Measurements from ENCODE around the gene NMUR1. TPM values are rescaled to one million over a fixed set of nuclear protein-coding genes. Genes with fewer than 3 reads are reported as not detected.
A peak's percentile ranks its signal among the peaks of the same experiment; 100 is the strongest.

Gene NMUR1
- total RNA-seq, 1 donor from 2014 or later: not detected

DNA sequence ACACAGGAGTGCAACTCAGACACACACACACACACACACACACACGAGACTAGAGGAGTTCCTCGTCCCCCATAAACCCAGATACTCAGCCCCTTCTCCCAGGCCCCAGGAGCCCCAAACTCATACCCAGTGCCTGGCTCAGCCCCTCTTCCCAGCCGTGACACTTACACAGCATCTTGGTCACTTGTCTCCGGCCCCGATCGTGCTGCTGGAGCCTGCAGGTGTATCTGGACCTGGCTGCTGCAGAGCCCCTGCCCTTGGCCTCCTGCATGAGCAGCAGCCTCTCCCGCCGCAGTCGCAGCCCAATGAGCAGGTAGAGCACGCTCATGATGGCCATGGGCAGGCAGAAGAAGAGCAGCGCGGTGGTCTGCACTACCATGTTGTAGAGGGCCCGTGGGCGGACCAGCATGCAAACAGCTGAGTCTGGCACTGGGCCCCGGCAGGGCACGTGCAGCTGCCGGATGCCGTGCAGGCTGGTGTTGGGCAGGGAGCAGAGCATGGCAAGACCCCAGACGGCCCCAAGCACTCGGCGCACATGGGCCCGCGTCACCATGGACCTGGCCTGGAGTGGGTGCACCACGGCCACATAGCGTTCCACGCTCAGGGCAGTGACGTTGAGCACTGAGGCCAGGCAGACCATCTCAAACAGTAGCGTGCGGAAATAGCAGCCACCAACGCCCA, 2.1 kb downstream of the NMUR1 start:
- no peak for DNase-seq (ENCODE audit: extremely low read depth, low read depth, low spot score)

DNA sequence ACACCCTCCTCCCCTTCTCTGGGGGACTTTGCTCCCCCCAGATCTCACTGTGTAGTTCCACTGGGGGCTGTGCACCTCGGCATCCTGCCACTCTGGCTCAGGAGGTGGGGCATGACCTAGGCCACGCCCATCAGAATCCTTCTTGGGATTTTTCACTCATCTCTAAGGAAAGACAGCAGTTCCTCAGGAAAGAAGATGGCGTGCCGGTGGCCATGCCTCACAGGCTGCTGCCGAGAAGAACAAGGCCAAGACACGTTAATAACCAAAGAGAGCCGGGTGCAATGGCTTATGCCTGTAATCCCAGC, 3.2 kb downstream of the NMUR1 start:
- no peak for DNase-seq (ENCODE audit: extremely low read depth, low read depth, low spot score)

DNA sequence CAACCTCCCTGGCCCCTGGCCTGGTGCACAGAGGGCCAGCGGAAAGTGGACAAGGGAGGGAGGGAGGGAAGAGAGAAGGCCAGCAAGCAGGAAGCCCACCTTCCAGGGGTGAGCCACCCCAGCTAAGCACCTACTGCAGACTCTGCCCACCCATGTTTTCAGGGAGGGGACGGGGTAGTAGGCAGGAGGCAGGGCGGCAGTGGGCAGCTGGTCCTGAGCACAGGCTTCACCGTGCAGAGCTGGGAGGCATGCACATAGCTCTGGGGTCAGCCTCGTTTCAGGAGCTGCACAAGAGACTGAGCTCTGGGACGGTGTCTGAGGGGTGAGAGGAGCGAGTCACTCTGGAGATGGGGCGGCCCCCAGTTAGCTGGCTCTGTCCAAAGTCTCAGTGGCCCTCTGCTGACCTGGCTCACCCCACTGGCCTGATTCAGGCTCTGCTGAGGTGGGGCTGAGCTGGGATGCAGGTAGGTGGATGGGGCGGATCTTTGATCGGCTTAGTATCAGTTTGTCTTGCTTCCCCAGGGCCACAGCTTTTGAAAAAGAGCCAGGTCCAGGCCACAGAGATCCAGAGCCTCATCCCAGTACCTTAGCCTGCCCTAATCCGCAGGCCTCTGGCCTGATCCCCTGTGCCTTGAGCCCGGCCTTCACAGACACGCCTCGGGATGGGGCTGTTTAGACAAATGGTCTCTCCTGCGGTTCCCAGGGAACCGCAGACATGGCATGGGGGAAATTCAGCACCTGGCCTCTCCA, 3.7 kb downstream of the NMUR1 start:
- no peak for DNase-seq (ENCODE audit: extremely low read depth, low read depth, low spot score)

DNA sequence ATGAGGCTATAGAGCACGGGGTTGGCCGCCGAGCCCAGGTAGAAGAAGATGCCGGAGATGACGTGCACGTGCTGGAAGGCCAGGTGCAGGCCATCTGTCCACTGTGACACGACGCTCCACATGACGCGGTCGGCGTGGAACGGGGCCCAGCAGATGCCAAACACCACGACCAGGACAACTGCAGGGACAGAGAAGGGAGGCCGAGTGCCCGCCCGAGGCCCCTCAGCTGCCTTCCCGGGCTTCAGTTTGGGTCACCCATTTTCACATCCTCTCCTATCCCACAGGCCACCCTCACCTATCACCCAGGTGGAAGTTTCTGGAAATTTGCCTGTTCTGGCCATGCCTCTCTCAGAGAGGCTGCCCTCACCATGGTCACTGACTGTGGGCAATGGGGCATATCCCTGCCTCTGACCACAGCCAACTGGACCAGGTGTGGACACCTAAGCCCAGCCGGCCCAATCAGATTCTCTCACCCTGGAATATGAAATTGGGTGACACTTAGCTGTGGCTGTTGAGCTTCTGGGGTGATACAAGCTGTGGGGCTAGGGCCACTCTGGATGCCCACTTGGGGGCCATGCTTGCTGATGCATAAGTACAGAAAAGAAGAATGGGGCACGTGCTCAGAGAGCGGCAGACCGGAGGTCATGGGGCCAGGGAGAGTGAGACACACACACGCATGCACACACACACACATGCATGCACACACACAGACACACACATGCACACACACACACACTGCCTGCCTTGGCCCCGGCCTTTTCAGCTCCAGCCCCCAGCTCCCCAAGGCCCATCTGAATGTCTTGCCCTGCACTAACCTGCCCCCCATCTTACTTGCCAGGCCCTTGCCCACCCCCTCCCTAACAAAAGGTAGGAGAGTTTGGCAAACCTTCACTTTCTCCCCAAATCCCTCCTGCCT, 4.7 kb downstream of the NMUR1 start:
- DNase-seq (ENCODE audit: extremely low read depth, low read depth, low spot score): no peak

DNA sequence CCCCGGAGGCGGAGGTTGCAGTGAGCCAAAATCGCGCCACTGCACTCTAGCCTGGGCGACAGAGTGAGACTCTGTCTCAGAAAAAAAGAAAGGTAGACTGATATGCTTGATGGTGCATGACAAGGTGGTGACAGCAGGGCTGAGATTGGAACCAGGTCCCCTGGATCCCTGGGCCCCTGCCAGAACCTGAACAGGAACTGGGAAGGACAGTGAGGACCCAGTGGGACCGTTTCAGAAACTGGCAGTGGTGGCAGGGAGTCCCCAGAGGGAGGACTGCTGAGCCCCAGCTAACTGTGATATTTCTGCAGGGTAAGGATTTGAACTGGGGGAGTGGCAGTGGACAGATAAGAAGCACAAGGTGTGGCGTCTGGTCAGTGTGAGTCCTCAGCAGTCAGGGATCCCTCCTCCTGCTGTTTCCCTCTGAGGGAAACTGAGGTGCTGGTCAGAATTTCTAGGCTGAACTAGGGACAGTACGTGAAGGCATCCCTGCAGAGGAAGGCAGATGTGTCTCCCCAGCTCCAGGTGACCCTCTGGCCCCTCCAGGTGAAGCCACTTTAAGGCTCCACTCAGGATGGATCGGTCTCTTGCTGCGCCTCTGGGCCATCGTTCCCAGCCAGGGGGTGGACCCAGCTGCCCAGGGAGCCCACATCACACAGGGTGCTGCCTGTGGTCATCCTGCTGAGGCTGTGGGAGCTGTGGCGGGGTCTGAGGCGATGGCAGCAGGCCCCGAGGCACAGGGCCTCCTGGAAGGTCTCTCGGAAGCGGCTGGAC, 5.6 kb downstream of the NMUR1 start:
- DNase-seq (ENCODE audit: extremely low read depth, low read depth, low spot score): no peak

DNA sequence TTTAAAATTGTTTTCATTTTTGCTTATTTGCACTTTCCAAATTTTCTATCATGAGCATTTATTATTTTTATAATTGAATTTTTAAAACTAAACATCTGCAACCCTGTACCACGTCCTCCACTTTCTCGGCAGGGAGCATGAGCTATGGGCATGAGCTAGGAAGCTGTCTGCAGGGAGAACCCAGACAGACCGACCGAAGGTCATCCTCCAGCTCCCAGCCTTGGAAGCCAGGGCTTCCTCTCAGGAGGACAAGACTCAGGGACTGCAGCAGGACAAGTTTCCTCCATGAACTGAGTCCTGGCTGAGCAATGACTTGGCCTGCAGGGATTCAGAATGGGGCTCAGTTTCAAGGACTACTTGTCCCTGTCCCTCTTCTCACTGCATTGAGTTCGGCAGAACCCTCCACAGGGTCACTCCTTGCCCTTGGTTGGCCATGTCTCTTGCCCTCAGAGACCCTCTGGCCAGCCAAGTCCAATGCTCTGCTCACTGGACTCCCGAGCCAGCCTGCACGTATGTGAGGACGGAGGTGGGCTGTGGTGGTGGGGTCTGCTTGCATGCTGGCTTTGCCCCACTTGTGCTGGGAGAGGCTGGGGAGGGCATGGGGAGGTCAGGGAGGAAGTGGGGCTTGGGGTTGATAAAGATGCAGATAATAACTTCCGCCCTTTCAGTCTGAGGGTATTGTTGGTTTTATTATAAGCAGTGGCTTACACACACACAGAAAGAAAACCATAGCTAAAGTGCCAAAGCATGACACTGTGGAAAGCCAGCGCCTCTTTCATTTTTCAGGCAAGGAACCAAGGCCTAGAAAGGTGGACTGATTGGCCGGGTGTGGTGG, 6.6 kb downstream of the NMUR1 start:
- no peak for DNase-seq (ENCODE audit: extremely low read depth, low read depth, low spot score)

DNA sequence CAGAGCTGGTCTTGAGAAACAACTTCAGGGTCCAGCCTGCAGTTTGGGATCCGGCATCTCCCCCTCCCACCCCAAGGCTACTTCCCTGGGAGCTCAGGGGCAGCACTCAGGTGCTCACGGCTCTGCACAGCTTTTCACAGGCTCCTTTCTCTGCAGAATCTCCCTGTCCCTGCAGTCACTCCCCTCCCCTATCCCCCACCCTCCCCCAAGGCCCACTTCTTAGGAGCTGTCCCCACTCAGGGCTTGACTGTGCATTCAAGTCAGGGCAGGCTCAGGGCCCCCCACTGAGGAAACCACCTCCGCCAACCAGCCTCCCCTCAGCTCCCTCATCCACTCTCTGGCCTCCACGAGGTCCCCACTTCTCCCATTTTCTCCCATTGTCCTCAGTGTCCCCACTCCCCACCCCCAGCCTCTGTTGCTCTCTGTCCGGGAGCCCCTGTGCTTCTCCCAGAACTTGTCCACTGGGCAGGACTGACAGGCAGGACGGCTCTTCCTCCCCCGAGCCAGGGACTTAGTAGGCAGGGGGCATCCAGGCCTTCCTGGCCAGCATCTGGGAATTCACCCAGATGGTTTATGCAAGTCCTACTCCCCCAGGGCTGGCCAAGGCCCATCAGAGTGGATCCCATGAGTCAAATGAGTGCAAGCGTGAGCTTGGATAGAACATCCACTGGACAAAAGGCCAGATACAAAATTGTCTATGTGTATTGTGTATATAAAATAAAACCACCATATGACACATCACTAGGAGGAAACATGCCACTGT, 7.6 kb downstream of the NMUR1 start:
- DNase-seq (ENCODE audit: extremely low read depth, low read depth, low spot score): no peak

DNA sequence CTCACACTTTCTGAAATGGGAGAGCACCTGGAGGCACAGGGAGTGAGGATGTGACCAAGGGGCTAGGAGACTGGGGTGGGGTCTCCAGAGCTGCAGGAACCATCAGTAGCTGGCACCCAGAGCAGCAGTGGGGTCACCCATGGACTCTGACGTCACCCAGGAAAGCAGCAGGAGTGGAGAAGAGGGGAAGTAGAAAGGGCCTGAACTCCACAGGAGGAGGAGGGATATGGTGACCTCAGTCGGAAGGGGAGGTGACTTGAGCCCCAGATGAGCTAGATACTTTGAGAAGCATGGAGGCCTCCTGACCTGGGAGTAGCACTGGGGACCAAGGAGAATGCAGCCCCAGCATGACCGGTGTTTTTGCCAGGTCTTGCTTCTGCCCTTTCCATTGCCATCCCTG, 8.8 kb downstream of the NMUR1 start:
- DNase-seq (ENCODE audit: extremely low read depth, low read depth, low spot score): no peak

DNA sequence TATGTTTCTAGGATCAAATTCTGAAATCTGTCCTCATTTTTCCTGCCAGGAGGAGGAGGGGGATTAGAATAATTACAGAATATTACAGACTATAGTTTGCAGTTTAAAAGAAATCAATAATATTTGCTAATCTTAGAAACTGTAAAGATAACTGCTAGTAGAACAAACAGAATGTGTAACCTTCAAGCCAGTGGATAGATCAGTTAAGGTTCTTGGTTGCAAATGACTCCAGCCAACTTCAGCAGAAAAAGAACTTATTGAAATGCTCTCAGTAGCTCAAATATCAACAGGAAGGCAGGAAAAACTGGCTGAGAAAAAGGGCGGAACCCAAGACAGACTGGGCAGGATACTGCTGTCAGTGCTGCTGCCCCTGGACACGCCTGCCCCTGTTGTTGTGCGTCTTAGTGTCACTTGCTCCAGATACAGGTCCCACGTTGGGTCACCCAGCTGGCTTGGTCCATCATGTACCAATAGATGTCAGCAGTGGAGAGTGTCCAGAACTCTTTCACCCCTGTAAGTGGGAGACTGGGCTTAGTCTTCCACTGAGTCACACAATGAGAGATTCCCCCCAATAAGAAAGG, 10.2 kb downstream of the NMUR1 start:
- no peak for DNase-seq (ENCODE audit: extremely low read depth, low read depth, low spot score)

DNA sequence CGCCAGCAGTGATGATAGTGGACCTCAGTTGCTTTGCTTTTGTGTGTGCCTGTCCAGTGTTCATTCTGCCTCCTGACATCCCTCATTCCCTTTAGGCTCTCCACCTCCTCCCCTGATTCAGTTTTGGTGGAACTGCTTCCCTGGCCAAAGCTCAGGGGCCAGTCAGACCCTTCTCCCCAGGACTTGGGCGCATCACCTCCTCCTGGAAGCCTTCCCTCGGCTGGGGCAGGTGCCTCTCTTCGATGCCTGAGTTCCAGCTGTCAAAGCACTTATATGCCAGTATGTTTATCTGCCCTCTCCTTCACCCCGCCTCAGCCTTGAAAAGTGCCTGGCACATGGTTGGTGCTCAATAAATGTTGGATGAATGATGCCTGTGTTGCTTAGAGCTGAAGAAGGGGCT, 11.5 kb downstream of the NMUR1 start:
- no peak for DNase-seq (ENCODE audit: extremely low read depth, low read depth, low spot score)

DNA sequence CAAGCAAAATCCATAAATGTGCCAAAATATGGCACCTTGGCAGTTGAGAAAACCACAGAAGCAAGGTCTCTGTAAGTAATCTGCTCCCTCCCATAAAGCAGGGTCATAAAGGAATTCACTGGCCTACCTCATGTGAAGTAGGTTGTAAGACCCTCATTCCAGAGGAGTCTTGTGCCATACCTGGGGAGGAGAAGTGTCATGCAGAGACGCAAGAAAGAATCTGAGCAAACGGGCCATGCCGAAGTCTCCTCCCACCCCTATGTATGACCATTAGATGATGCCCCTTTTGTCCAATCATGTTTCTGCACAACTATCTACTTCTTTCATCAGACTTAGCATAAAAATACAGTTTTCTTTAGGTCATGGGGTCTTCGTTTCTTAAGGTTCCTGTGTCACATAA, 14.6 kb downstream of the NMUR1 start:
- DNase-seq (ENCODE audit: extremely low read depth, low read depth, low spot score): no peak

DNA sequence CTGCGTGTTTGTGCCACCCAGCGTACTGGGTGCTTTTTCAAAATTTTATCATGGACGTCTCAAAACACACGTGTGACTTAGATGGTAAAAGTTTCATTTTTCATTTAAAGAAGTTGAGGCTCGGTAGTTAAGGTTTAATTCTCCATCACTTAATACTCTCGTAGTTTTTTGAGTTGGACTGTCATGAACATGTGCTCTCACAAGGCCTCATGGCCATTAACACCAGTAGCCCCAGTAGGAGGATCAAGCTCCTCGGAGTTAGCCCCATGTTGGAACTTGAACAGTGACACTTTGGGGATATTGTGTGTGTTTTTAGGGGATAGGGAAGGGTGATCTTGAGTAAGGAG, 15.3 kb downstream of the NMUR1 start:
- no peak for DNase-seq (ENCODE audit: extremely low read depth, low read depth, low spot score)

DNA sequence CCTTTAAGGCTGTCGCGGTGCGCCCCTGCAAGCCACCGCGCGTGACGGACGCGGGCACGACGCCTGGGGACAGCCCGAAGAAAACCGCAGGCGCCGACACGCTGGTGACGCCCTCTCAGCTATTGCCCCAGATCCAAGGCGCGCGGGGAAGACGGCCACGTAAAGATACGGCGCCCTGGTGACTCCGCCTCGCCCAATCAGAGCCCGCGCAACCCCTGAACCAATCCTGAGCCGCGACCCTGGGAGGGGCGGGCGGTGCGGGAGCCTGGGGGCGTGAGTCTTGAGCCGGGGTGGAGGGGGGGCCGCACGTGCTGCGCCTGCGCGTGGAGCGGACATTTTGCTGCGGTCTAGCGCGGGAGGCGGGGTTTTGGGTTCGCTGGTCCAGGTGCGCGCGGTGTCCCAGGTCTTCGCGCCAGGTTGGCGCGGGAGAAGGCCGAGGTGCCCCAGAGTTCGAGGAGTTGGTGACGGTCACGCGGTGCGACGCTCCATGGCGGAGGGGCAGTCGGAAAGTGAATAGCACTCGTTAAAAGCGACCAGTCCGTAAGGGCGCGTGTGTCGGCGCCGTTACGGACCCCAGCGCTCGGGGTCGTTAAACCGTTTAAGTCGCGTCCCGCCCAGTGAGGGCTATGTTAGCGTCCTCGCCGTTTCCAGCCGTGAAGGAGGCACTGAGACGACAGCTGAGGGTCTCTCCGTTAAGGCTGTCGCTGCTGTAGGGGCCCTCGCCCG, 15.9 kb downstream of the NMUR1 start:
- peak; percentile 34 for DNase-seq (ENCODE audit: extremely low read depth, low read depth, low spot score)

DNA sequence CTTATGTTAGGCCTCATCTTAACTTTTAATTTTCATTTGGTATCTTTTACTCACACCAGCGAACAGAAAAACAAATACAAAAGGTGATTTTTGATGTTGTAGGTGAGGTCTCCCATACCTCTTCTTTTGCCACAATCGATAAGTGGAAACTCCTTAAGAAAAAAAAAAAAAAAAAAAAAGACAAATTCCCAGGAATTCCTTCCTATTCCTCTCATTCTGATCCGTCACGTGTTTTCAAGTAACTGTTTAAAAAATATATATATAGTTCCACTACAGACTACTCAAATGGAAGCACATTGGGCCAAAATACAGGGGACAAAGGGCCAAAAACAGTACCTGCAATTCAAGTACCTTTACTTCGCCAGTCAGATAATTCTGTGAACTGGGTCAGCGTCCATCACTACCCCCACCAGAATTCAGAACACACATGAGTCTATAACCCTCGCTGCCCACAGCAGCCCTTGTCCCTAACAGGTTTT, 16.5 kb downstream of the NMUR1 start:
- no peak for DNase-seq (ENCODE audit: extremely low read depth, low read depth, low spot score)

DNA sequence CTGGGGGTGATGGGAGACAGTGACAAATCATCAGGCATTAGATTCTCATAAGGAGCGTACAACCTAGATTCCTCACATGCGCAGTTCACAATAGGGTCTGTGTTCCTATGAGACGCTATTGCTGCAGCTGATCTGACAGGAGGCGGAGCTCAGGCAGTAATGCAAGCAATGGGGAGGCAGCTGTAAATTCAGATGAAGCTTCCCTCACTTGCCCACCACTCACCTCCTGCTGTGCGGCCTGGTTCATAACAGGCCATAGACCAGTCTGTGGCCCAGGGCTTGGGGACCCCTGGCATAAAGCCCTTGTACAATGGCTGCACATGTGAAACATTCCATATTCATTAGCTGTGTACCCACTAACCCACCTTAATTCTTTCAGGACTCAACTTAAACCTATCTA, 18.0 kb downstream of the NMUR1 start:
- DNase-seq (ENCODE audit: extremely low read depth, low read depth, low spot score): no peak

DNA sequence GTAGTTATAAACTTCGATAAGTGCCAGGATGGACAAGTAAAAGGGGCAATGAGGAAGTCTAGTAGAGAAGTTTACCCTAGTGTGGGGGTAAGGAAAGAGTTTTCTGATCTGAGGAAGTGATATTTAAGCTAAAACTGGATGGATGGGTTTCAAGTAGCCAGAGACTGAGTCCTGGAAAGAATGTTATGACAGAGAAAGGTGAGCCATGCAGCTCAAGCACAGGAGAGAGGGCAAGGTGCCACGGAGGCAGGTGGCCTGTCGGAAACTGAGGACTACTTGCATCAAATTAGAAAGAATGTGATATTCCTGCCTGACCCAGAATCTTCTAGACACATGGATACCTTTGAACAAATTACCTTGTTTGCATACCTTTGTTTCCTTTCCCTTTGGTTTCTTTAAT, 26.5 kb downstream of the NMUR1 start:
- no peak for DNase-seq (ENCODE audit: extremely low read depth, low read depth, low spot score)

DNA sequence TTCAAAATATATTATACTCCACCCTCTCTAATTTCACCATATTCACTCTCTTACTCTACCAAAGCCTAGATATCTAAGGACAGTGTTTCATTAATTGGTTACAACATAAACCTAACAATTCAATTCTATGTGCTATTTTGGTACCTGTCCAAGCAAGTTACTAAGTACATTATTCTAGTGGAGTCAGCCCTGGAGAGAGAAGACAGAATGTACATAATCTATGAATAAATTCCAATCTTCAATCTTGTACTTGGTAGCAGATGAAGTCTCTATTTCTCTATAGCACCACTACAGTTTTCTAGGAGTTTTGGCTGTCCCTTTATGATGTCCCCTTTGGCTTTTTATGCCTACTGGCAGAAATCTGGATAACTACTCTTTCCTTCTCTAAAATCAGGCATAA, 27.6 kb downstream of the NMUR1 start:
- DNase-seq (ENCODE audit: extremely low read depth, low read depth, low spot score): no peak

DNA sequence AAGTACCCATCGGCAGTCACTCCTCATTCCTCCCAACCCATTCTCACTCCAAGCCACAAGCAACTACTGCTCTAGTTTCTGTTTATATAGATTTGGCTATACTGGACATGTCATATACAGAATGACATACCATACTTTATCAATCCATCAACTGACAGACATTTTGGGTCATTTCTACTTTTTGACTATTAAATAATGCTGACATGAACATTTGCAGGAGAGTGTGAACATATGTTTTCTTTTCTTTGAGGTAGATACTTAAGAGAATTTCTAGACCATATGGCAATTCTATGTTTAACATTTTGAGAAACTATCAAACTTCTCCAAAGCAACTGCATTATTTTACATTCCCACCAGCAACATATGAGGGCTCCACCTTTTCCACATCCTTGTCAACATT, 32.6 kb downstream of the NMUR1 start:
- DNase-seq (ENCODE audit: extremely low read depth, low read depth, low spot score): no peak
